NCI-H2081 (cell line): ENCODE measurements around the gene EFNB2.

ENCODE experiments used
- DNase-seq, 2 experiments: peaks; one replicate each; lab custom pipeline; 2025; lab: John Stamatoyannopoulos, UW

EFNB2 gene

GRCh38 chr13:106484084-106484483, 51.4 kb downstream of the EFNB2 start:
- DNase-seq = no peak

GRCh38 chr13:106481919-106482318, 53.5 kb downstream of the EFNB2 start:
- DNase-seq = no peak

- DNase-seq = no peak
Measured at GRCh38 chr13:106480351-106480910, 55.0 kb downstream of the EFNB2 start.

GRCh38 chr13:106479929-106480328, 55.5 kb downstream of the EFNB2 start:
- no peak for DNase-seq

GRCh38 chr13:106478116-106478515, 57.3 kb downstream of the EFNB2 start:
- no peak for DNase-seq

- DNase-seq = no peak
Measured at GRCh38 chr13:106477303-106477702, 58.2 kb downstream of the EFNB2 start.

GRCh38 chr13:106475852-106476251, 59.6 kb downstream of the EFNB2 start:
- no peak for DNase-seq

- DNase-seq = no peak
Measured at GRCh38 chr13:106474912-106475311, 60.5 kb downstream of the EFNB2 start.

- no peak for DNase-seq
Measured at GRCh38 chr13:106473154-106473553, 62.3 kb downstream of the EFNB2 start.

- no peak for DNase-seq
Measured at GRCh38 chr13:106472621-106473020, 62.8 kb downstream of the EFNB2 start.

- no peak for DNase-seq
Measured at GRCh38 chr13:106471957-106472543, 63.4 kb downstream of the EFNB2 start.

GRCh38 chr13:106470576-106470975, 64.9 kb downstream of the EFNB2 start:
- DNase-seq = no peak

GRCh38 chr13:106468744-106469590, 66.5 kb downstream of the EFNB2 start:
- DNase-seq = no peak

- no peak for DNase-seq
Measured at GRCh38 chr13:106468207-106468606, 67.3 kb downstream of the EFNB2 start.

- no peak for DNase-seq
Measured at GRCh38 chr13:106467427-106468122, 67.9 kb downstream of the EFNB2 start.

GRCh38 chr13:106466691-106467426, 68.6 kb downstream of the EFNB2 start:
- DNase-seq = no peak

GRCh38 chr13:106464076-106464475, 71.4 kb downstream of the EFNB2 start:
- DNase-seq = no peak

- no peak for DNase-seq
Measured at GRCh38 chr13:106462710-106463109, 72.8 kb downstream of the EFNB2 start.

GRCh38 chr13:106455777-106456176, 79.7 kb downstream of the EFNB2 start:
- DNase-seq = no peak

- no peak for DNase-seq
Measured at GRCh38 chr13:106455190-106455589, 80.3 kb downstream of the EFNB2 start.

- no peak for DNase-seq
Measured at GRCh38 chr13:106453101-106453500, 82.4 kb downstream of the EFNB2 start.

- no peak for DNase-seq
Measured at GRCh38 chr13:106450991-106451390, 84.5 kb downstream of the EFNB2 start.
